Endothelial cell of umbilical vein (primary cell): ENCODE results near the gene RELT. TPM values are rescaled to one million over a fixed set of nuclear protein-coding genes. Genes with fewer than 3 reads are reported as not detected.

Experiments
- BruUV-seq: library from RNA; stranded (reverse); fragments of 400-500 nt; replicated peaks from 2 replicates; lab custom pipeline; 2021; lab: Mats Ljungman, UMichigan
- CTCF ChIA-PET: fragments of 300-600, 350-600 bp; sonication (Branson Sonifier 250); formaldehyde crosslinking; loops from one replicate; lab custom pipeline; 2021; ENCODE audit warnings: antibody characterized with exemption, inconsistent platforms; lab: Charles Lee
- POLR2A ChIA-PET: fragments of 300-600, 350-600 bp; sonication (Branson Sonifier 250); formaldehyde crosslinking; loops from one replicate; lab custom pipeline; 2021; ENCODE audit warnings: antibody characterized with exemption, inconsistent platforms; lab: Charles Lee
- DNase-seq: peaks from one replicate; pipeline ENCODE4 v3.0.0-alpha.2; 2011; ENCODE audit warnings: low read depth, low spot score
- FAIRE-seq: peaks from 2 replicates; lab custom pipeline; 2011; peaks lifted over from hg19 to GRCh38; lab: Jason Lieb, UNC
- H2AFZ ChIP-seq: 2 replicates; pipeline ENCODE4 v1.6.0; 2012; ENCODE audit warnings: low read depth, low read length, control low read depth, inconsistent platforms
- H3K27ac ChIP-seq: 2 replicates; pipeline ENCODE4 v1.5.1; 2011; ENCODE audit warnings: low read depth, mild to moderate bottlenecking, control low read depth, low read length, moderate library complexity; ENCODE audit not compliant: insufficient read depth
- H3K27me3 ChIP-seq, 2 experiments: 2 replicates each; pipeline versions ENCODE4 v1.6.0 to v1.6.1; 2011; ENCODE audit warnings: low read length in 2 of 2, mixed read lengths in 1 of 2; ENCODE audit not compliant: control insufficient read depth in 2 of 2, insufficient read depth in 2 of 2
- H3K36me3 ChIP-seq, 2 experiments: 2 replicates in 1 of 2; 3 replicates in 1 of 2; pipeline ENCODE4 v1.5.1; 2011; ENCODE audit warnings: low read length in 2 of 2, mild to moderate bottlenecking in 1 of 2, moderate library complexity in 1 of 2; ENCODE audit not compliant: control insufficient read depth in 2 of 2, insufficient read depth in 2 of 2; ENCODE audit errors: extremely low read depth in 1 of 2
- H3K4me1 ChIP-seq: 3 replicates; pipeline ENCODE4 v1.5.1; 2011; ENCODE audit warnings: mild to moderate bottlenecking, low read length; ENCODE audit not compliant: control insufficient read depth, insufficient read depth; ENCODE audit errors: extremely low read depth
- H3K4me2 ChIP-seq: 2 replicates; pipeline ENCODE4 v1.6.1; 2011; ENCODE audit warnings: low read length, control low read depth, mixed read lengths; ENCODE audit not compliant: insufficient read depth
- H3K4me3 ChIP-seq, 3 experiments: fragments of 200-600 bp in 1 of 3; sonication (generic), shearing (Covaris generic) in 1 of 3; replicated peaks in 1 of 3; 2 replicates each; pipeline ENCODE4 v1.5.1; 2011 to 2016; ENCODE audit warnings: control low read depth in 3 of 3, low read length in 3 of 3, mild to moderate bottlenecking in 2 of 3, inconsistent platforms in 1 of 3, low read depth in 1 of 3, moderate library complexity in 1 of 3; ENCODE audit not compliant: insufficient read depth in 1 of 3
- H3K79me2 ChIP-seq: 2 replicates; pipeline ENCODE4 v1.6.0; 2012; ENCODE audit warnings: low read length, inconsistent platforms; ENCODE audit not compliant: control insufficient read depth, insufficient read depth
- H3K9ac ChIP-seq: replicated peaks from 2 replicates; pipeline ENCODE3; 2011; ENCODE audit warnings: low read length, control low read depth; ENCODE audit not compliant: insufficient read depth; ENCODE audit errors: extremely low read depth
- H3K9me1 ChIP-seq: replicated peaks from 3 replicates; pipeline ENCODE4 v1.6.0; 2011; ENCODE audit warnings: mild to moderate bottlenecking, low read length; ENCODE audit not compliant: control insufficient read depth, insufficient read depth; ENCODE audit errors: extremely low read depth
- H3K9me3 ChIP-seq: replicated peaks from 2 replicates; pipeline ENCODE4 v1.5.1; 2012; ENCODE audit warnings: low read length, inconsistent platforms; ENCODE audit not compliant: control insufficient read depth, insufficient read depth
- H4K20me1 ChIP-seq: replicated peaks from 2 replicates; pipeline ENCODE3; 2011; ENCODE audit warnings: mild to moderate bottlenecking, low read length; ENCODE audit not compliant: control insufficient read depth, insufficient read depth; ENCODE audit errors: extremely low read depth
- CTCF ChIP-seq, 2 donors: IDR thresholded peaks; 1 replicate in 1 of 2; 2 replicates in 1 of 2; pipeline ENCODE4 v1.5.1; 2011; ENCODE audit warnings: low read length in 2 of 2, mild to moderate bottlenecking in 2 of 2, moderate library complexity in 2 of 2, control low read depth in 1 of 2, inconsistent platforms in 1 of 2, low read depth in 1 of 2; ENCODE audit not compliant: insufficient read depth in 1 of 2; ENCODE audit errors: extremely low read depth in 1 of 2
- EZH2 ChIP-seq: IDR thresholded peaks from 2 replicates; pipeline ENCODE4 v1.6.1; 2012; ENCODE audit warnings: borderline replicate concordance, low read depth, mild to moderate bottlenecking, moderate library complexity, low read length, inconsistent platforms; ENCODE audit not compliant: severe bottlenecking
- FOS ChIP-seq: IDR thresholded peaks from 2 replicates; pipeline ENCODE4 v1.6.1; 2011; ENCODE audit warnings: mild to moderate bottlenecking, low read length, moderate library complexity, borderline replicate concordance; ENCODE audit not compliant: insufficient read depth
- GATA2 ChIP-seq: IDR thresholded peaks from 2 replicates; pipeline ENCODE4 v1.7.0; 2011; ENCODE audit warnings: low read depth, mild to moderate bottlenecking, moderate library complexity, mixed read lengths, low read length; ENCODE audit not compliant: insufficient read length, insufficient read depth
- JUN ChIP-seq: IDR thresholded peaks from 2 replicates; pipeline ENCODE4 v1.6.1; 2011; ENCODE audit warnings: borderline replicate concordance, low read depth; ENCODE audit not compliant: insufficient read length, insufficient read depth
- MAX ChIP-seq: IDR thresholded peaks from 2 replicates; pipeline ENCODE4 v1.6.1; 2011; ENCODE audit not compliant: insufficient read depth, insufficient read length
- MYC ChIP-seq: IDR thresholded peaks from one replicate; pipeline ENCODE4 v1.6.1; 2011; ENCODE audit warnings: mild to moderate bottlenecking, low read depth, low read length
- POLR2A ChIP-seq: IDR thresholded peaks from 2 replicates; pipeline ENCODE4 v1.6.1; 2012; ENCODE audit warnings: low read depth, mild to moderate bottlenecking, control low read depth, low read length
- POLR2AphosphoS5 ChIP-seq: IDR thresholded peaks from 2 replicates; pipeline ENCODE4 v1.6.1; 2012; ENCODE audit warnings: low read depth, mild to moderate bottlenecking, control low read depth, low read length, moderate library complexity; ENCODE audit not compliant: insufficient read depth
- dilution Hi-C: fragments of 300-500 bp; cut with MboI; formaldehyde crosslinking; loops from one replicate; pipeline ENCODE4 v1.15.0; 2019; ENCODE audit warnings: low sequenced_read_pairs; ENCODE audit not compliant: extremely low pct_ligation_motif_present
- intact Hi-C: fragments of 100-400 bp; cut with micrococcal nuclease; formaldehyde crosslinking; loops from one replicate; pipeline ENCODE4 v1.10.0; 2022
- polyA plus RNA-seq, 4 experiments: library from polyadenylated mRNA; depleted of rRNA in 3 of 4; stranded (reverse) in 3 of 4; unstranded in 1 of 4; fragments of >200 nt; gene quantifications; 2 replicates each; pipeline versions ENCODE4 v1.2.1 to v1.2.3, GENCODE V29; 2011 to 2012; ENCODE audit warnings: missing spikeins in 1 of 4
- total RNA-seq: library from RNA; stranded (reverse); gene quantifications from 2 replicates; pipeline ENCODE4 v1.2.3, GENCODE V29; 2021

The RELT gene
- total and polyA plus RNA-seq, 2 donors (not counting 3 experiments of a cell fraction or from before 2014, with no cell fraction given), result 6.7 to 13.1 TPM

GRCh38 chr11:73400293-73400692, 24.1 kb downstream of the RELT start:
- Histone ChIP-seq H3K36me3 (peaks cover 2 to 4% of the 10 kb centered on the region in 2 experiments), H3K9ac (no peak overlapping the region), H3K27ac (no peak overlapping the region), H3K79me2 (no peaks in the 10 kb centered on the region), H3K4me2 (no peak overlapping the region), H2AFZ (no peak overlapping the region), H3K9me1 (no peaks in the 10 kb centered on the region), H3K9me3 (no peaks in the 10 kb centered on the region), H3K4me3 (no peak overlapping the region), H3K4me1 (peaks cover 7% of the 10 kb centered on the region), H4K20me1 (no peaks in the 10 kb centered on the region), H3K27me3 (no peaks in the 10 kb centered on the region)
- dilution Hi-C loops (no loop called here), intact Hi-C loops (loop anchor here (5.0 to 10.0 kb wide), 2 partner anchors 225 to 532 kb away; no protein-coding TSS in a partner anchor)
- POLR2A ChIA-PET, result no interaction called here
- no peak for DNase-seq
- TF ChIP-seq MYC (no peak), POLR2A (no peak), POLR2AphosphoS5 (no peak), FOS (no peak), CTCF (IDR thresholded peaks at IDR 0.05; ENCODE audit: extremely low read depth in 1 of 2, insufficient read depth in 1 of 2, low read depth in 1 of 2, low read length in 2 of 2) (no peak), MAX (no peak), GATA2 (no peak), JUN (no peak), EZH2 (no peak)
- CTCF ChIA-PET, result interaction anchor here (0.7 to 6.4 kb wide), 8 partner anchors 14 to 261 kb away, joined by 3 to 89 read pairs (median 5); no protein-coding TSS in a partner anchor
- no TSS peak for BruUV-seq
- FAIRE-seq, result peak; percentile 15
